Stimulated activated CD8-positive, alpha-beta memory T cell treated with anti-CD3 and anti-CD28 coated beads, Interleukin-7, amount 100 ng/mL, for 24 hours (primary cell): ENCODE measurements around the gene TBC1D20.

Experiments
- DNase-seq: peaks from one replicate; pipeline ENCODE4 v3.0.0-alpha.2; 2020; ENCODE audit warnings: low read depth

Gene TBC1D20

GRCh38 chr20:419556-420165 is 42.7 kb downstream of the TBC1D20 start:
- DNase-seq: no peak

- DNase-seq: no peak
Measured at GRCh38 chr20:418858-419365, 43.4 kb downstream of the TBC1D20 start.

DNA sequence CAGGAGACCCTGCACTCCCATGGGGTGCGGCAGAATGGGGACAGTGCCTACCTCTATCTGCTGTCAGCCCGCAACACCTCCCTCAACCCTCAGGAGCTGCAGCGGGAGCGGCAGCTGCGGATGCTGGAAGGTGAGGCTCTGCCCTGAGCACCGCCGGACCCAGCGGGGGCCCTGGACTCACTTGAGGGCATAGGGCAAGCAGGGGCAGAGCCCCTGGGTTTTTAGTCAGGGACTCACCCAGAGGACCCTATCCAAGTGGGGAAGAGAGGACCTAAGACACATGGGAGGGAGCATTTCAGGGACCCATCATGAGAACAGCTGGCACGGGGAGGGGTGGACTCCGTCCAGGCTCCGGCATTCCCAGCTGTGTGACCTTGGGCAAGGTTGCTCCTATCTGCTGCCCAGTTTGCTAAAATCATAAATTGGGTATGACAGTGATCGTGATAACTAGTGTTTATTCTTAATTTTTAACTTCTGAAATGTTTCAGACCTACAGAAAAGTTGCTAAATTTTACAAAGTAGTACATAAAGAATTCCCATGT is 44.5 kb downstream of the TBC1D20 start:
- no peak for DNase-seq

GRCh38 chr20:416950-417800 is 45.2 kb downstream of the TBC1D20 start:
- DNase-seq: no peak

DNA sequence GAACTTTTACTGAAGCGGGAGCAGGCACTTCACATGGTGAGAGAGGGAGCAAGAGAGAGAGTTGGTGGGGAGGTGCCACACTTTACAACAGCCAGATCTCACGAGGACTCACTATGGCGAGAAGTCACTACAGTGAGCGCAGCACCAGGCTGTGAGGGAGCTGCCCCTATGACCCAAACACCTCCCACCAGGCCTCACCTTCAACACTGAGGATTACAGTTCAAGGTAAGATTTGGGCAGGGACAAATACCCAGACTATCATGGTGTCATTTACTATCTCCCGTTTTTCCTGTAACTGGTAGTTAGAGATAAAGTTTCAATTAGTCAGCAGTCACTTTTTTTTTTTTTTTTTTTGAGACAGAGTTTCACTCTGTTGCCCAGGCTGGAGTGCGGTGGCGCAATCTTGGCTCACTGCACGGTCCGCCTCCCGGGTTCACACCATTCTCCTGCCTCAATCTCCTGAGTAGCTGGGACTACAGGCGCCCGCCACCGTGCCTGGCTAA is 46.5 kb downstream of the TBC1D20 start:
- no peak for DNase-seq

DNA sequence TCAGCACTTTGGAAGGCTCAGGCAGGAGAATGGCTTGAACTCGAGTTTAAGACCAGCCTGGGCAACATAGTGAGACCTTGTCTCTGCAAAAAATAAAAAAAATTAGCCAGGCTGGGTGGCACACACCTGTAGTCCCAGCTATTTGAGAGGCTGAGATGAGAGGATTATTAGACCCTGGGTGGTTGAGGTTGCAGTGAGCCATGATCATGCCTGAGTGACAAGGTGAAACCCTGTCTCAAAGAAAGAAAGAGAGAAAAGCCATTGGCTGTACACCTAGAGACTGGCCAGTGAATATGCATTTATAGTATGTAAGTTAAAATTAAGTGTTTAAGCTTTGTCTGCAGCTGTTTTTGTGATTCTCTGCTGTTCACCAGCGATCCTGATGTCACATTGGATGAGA is 48.2 kb downstream of the TBC1D20 start:
- DNase-seq: no peak

GRCh38 chr20:412081-412480 is 50.3 kb downstream of the TBC1D20 start:
- no peak for DNase-seq

GRCh38 chr20:409697-410559 is 52.4 kb downstream of the TBC1D20 start:
- DNase-seq: no peak

- no peak for DNase-seq
Measured at GRCh38 chr20:408843-409696, 53.3 kb downstream of the TBC1D20 start.

GRCh38 chr20:407953-408842 is 54.1 kb downstream of the TBC1D20 start, which contains the start of gene RBCK1:
Gene RBCK1 (plus strand): TSS chr20:408299. CDS start chr20:408758, 459 bp downstream.
- peak; percentile 74 for DNase-seq

DNA sequence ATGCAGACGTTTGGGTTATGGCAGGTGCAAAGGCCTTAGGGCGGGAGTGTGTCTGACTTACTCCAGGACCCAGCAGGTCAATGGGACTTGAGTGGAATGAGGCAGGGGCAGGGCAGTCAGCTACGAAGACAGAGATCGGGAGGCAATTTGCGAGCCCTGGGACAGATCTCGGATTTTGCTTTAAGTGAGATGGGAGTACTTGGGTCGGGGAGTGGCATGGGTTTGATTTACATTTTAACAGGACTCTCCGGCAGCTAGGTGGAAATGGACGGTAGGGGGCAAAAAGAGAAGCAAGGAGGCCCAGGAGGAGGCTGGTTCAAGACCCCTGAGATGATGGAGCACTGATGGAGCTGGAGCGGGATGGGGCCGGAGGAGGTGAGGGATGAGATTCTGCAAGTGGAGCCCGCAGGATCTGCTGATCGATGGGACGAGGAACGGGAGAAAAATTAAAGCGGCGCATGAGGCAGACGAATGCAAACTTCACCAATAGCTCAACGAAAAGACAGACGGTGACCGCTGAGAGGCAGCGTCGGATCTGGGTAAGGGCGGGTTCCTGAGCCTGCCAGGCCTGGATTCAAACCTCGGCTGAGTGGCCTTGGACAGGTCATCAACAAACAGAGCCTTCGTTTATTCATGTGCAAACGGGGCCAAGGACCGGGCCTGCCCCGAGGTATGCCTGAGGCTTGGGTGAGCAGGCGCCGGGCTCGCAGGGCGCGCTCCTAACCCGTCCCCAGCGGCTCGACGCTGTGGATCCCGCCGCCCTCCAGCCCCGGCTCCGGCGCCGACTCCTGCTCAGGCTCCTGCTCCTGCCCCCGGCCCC is 55.0 kb downstream of the TBC1D20 start:
- peak; percentile 24 for DNase-seq

DNA sequence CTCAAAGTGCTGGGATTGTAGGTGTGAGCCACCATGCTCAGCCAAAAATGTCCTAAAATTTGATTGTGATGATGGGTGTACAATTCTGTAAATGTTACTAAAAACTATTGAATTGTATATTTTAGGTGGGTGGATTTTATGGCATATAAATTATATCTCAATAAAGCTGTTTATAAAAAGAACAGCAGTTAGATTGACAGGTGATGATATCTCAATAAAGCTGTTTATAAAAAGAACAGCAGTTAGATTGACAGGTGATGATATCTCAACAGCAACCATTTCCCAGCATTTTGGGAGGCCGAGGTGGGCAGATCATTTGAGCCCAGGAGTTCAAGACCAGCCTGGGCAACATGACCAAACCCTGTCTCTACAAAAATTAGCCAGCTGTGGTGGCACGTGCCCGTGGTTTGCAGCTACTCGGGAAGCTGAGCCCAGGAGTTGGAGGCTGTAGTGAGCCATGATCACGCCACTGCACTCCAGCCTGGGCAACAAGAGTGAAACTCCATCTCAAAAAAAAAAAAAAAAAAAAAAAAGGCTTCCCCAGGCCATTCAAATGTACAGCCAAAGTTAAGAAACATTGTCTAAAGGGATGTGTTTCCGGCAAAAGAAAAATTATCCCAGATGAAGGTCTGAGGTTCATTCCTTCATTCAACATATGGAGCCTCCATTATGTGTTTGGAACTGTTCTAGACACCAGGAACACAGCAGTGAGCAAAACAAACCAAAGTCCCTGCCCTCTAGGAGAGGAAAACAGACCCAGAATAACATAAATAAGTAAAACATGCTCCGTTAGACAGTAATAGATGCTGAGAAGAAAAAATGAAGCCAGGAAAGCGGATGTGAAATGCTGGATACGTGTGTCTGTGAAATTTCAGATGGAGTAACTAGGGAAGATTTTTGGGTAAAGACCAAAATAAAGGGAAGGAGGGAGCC is 55.9 kb downstream of the TBC1D20 start:
- DNase-seq: no peak

DNA sequence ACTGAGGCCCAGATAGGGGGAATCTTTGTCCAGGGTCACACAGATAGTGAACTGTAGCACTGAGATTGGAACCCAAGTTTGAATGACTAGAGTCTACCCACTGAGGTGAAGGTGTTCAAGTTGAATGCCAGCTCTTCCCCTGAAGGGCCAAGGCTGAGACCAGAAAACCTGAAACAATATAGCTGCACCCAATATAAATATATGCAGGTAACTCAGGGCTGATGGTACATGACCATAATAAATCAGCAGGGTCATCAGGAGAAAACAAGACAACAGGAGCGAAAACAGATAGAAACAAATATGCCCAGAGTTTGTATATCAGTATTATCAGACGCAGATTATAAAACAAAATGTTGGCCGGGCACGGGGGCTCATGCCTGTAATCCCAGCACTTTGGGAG is 58.2 kb downstream of the TBC1D20 start:
- no peak for DNase-seq

- no peak for DNase-seq
Measured at GRCh38 chr20:403582-403957, 58.8 kb downstream of the TBC1D20 start.

- DNase-seq: no peak
Measured at GRCh38 chr20:402898-403581, 59.3 kb downstream of the TBC1D20 start.

- no peak for DNase-seq
Measured at GRCh38 chr20:402496-402885, 59.8 kb downstream of the TBC1D20 start.
